HG02970 (cell line): ENCODE data around the gene USP22.
A peak's percentile ranks its signal among the peaks of the same experiment; 100 is the strongest.
"Not testable (repeated sequence)": the region's sequence is repeated elsewhere in the genome, so short reads cannot be mapped to it uniquely, and the experiment has no call there.

ENCODE experiments used
- ATAC-seq: cut with Tn5 transposase; IDR thresholded peaks from one replicate; pipeline ENCODE4 v1.9.1; 2021; ENCODE audit warnings: mild to moderate bottlenecking, moderate library complexity, moderate number of reproducible peaks; ENCODE audit not compliant: unreplicated experiment, low FRiP score

USP22 gene

GRCh38 chr17:21053056-21053455 lies 10.2 kb upstream of the USP22 start:
- not testable (repeated sequence) for ATAC-seq

- no peak for ATAC-seq
Observed at GRCh38 chr17:21049457-21049856, 6.6 kb upstream of the USP22 start.

- ATAC-seq, result no peak
Observed at GRCh38 chr17:21046216-21046615, 3.4 kb upstream of the USP22 start.

GRCh38 chr17:21044971-21045370 lies 2.2 kb upstream of the USP22 start:
- ATAC-seq, result no peak

- ATAC-seq, result peak; percentile 76
Observed at GRCh38 chr17:21043296-21044232, 753 bp upstream of the USP22 start.

- peak; percentile 26 for ATAC-seq
Observed at GRCh38 chr17:21041741-21042457, 912 bp downstream of the USP22 start.

GRCh38 chr17:21039839-21040575 lies 2.8 kb downstream of the USP22 start:
- no peak for ATAC-seq

- no peak for ATAC-seq
Observed at GRCh38 chr17:21037117-21037803, 5.6 kb downstream of the USP22 start.

- ATAC-seq, result no peak
Observed at GRCh38 chr17:21036361-21036881, 6.4 kb downstream of the USP22 start.

GRCh38 chr17:21035406-21035805 lies 7.4 kb downstream of the USP22 start:
- ATAC-seq, result no peak

- ATAC-seq, result no peak
Observed at GRCh38 chr17:21034340-21035235, 8.2 kb downstream of the USP22 start.

GRCh38 chr17:21033350-21033749 lies 9.5 kb downstream of the USP22 start:
- ATAC-seq, result no peak

- ATAC-seq, result no peak
Observed at GRCh38 chr17:21031756-21032396, 10.9 kb downstream of the USP22 start.

GRCh38 chr17:21030375-21030774 lies 12.4 kb downstream of the USP22 start:
- no peak for ATAC-seq

- ATAC-seq, result no peak
Observed at GRCh38 chr17:21029515-21029914, 13.3 kb downstream of the USP22 start.

GRCh38 chr17:21029036-21029435 lies 13.8 kb downstream of the USP22 start:
- ATAC-seq, result no peak

- ATAC-seq, result no peak
Observed at GRCh38 chr17:21028192-21028591, 14.6 kb downstream of the USP22 start.

- no peak for ATAC-seq
Observed at GRCh38 chr17:21027031-21027430, 15.8 kb downstream of the USP22 start.

GRCh38 chr17:21025451-21025850 lies 17.4 kb downstream of the USP22 start:
- no peak for ATAC-seq
